ENCODE results near the gene ATG9B. TPM values are rescaled to one million over a fixed set of nuclear protein-coding genes. Genes with fewer than 3 reads are reported as not detected.

ATG9B gene
- total and polyA plus RNA-seq, 2 of the 13 experiments (the other 11 are each of a cell fraction or from before 2014, with no cell fraction given) = 0.24 TPM; not detected in 1

DNA sequence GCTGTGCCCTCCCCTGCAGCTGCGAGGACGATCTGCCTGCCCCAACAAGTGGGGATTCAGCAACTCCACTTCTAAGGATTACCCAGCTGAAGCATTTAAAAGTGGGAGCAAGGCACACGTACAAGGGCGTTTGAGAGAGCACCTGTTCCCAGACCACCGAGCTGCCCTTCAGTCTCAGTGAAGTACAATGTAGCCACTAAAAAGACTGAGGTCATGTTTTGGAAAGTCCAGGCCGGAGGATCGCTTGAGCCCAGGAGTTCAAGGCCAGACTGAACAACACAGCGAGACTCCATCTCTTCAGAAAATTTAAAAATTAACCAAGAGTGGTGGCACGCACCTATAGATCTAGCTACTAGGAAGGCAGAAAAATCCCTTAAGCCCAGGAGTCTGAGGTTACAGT lies 18.7 kb downstream of the ATG9B start (continued):
- TF ChIP-seq ZSCAN20 (CRISPR knock-in tag; IDR thresholded peaks at IDR 0.05; ENCODE audit: borderline replicate concordance) (no peak), ZNF572 (CRISPR knock-in tag; IDR thresholded peaks at IDR 0.05) (no peak), SMYD3 (CRISPR knock-in tag; IDR thresholded peaks at IDR 0.05) (no peak), SIX1 (CRISPR knock-in tag; IDR thresholded peaks at IDR 0.05; ENCODE audit: borderline replicate concordance) (no peak), ZSCAN31 (CRISPR knock-in tag; IDR thresholded peaks at IDR 0.05; ENCODE audit: low read depth) (no peak), PITX1 (CRISPR knock-in tag; IDR thresholded peaks at IDR 0.05) (no peak), MTF2 (CRISPR knock-in tag; IDR thresholded peaks at IDR 0.05; ENCODE audit: borderline replicate concordance) (no peak), ZNF607 (CRISPR knock-in tag; IDR thresholded peaks at IDR 0.05; ENCODE audit: borderline replicate concordance) (no peak), ZSCAN12 (CRISPR knock-in tag; IDR thresholded peaks at IDR 0.05) (no peak), ZNF557 (CRISPR knock-in tag; IDR thresholded peaks at IDR 0.05) (no peak), FOXK2 (IDR thresholded peaks at IDR 0.05) (no peak), ZNF430 (CRISPR knock-in tag; IDR thresholded peaks at IDR 0.05) (no peak), MAF1 (CRISPR knock-in tag; IDR thresholded peaks at IDR 0.05; ENCODE audit: borderline replicate concordance) (no peak), GTF3A (CRISPR knock-in tag; conservative IDR thresholded peaks at IDR 0.05) (no peak), NKX3-1 (CRISPR knock-in tag; IDR thresholded peaks at IDR 0.05) (no peak), KMT2A (CRISPR knock-in tag; IDR thresholded peaks at IDR 0.05) (no peak), RFX5 (IDR thresholded peaks at IDR 0.05; ENCODE audit: low read depth, low read length) (no peak), HMG20B (CRISPR knock-in tag; conservative IDR thresholded peaks at IDR 0.05) (no peak)
- TF ChIP-seq, protein P1, sequence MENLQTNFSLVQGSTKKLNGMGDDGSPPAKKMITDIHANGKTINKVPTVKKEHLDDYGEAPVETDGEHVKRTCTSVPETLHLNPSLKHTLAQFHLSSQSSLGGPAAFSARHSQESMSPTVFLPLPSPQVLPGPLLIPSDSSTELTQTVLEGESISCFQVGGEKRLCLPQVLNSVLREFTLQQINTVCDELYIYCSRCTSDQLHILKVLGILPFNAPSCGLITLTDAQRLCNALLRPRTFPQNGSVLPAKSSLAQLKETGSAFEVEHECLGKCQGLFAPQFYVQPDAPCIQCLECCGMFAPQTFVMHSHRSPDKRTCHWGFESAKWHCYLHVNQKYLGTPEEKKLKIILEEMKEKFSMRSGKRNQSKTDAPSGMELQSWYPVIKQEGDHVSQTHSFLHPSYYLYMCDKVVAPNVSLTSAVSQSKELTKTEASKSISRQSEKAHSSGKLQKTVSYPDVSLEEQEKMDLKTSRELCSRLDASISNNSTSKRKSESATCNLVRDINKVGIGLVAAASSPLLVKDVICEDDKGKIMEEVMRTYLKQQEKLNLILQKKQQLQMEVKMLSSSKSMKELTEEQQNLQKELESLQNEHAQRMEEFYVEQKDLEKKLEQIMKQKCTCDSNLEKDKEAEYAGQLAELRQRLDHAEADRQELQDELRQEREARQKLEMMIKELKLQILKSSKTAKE (CRISPR knock-in tag; IDR thresholded peaks at IDR 0.05; ENCODE audit: borderline replicate concordance) = no peak
